Activated CD4-positive, alpha-beta T cell treated with anti-CD3 and anti-CD28 coated beads for 36 hours (primary cell): Measurements from ENCODE around the gene SLC4A11. TPM values are rescaled to one million over a fixed set of nuclear protein-coding genes. Genes with fewer than 3 reads are reported as not detected.

Experiments
- ATAC-seq: fragments of 200-7000 bp; cut with Tn5 transposase; one replicate; pipeline ENCODE4 v1.10.0; 2021; ENCODE audit warnings: mild to moderate bottlenecking, moderate library complexity
- CTCF ChIA-PET: fragments of 350-600 bp; sonication (Branson Sonifier 250); formaldehyde crosslinking; loops from one replicate; lab custom pipeline; 2021; ENCODE audit warnings: antibody characterized with exemption; lab: Charles Lee
- POLR2A ChIA-PET: fragments of 350-600 bp; sonication (Branson Sonifier 250); formaldehyde crosslinking; loops from one replicate; lab custom pipeline; 2021; ENCODE audit warnings: antibody characterized with exemption, inconsistent platforms; lab: Charles Lee
- DNase-seq: peaks from one replicate; pipeline ENCODE4 v3.0.0-alpha.2; 2020
- H3K27ac Mint-ChIP-seq: one replicate; pipeline ENCODE4 v1.8.0; 2021; ENCODE audit warnings: mixed read lengths
- H3K27me3 Mint-ChIP-seq: one replicate; pipeline ENCODE4 v1.8.0; 2021; ENCODE audit warnings: mixed read lengths
- H3K36me3 Mint-ChIP-seq: one replicate; pipeline ENCODE4 v1.8.0; 2021; ENCODE audit warnings: low read depth, mixed read lengths
- H3K4me1 Mint-ChIP-seq: one replicate; pipeline ENCODE4 v1.8.0; 2021; ENCODE audit warnings: mixed read lengths
- H3K4me3 Mint-ChIP-seq: one replicate; pipeline ENCODE4 v1.8.0; 2021; ENCODE audit warnings: mild to moderate bottlenecking, moderate library complexity, mixed read lengths
- H3K9me3 Mint-ChIP-seq: one replicate; pipeline ENCODE4 v1.8.0; 2021; ENCODE audit warnings: low read depth, mixed read lengths
- intact Hi-C, 2 experiments: fragments of 100-400 bp; cut with DNase I in 1 of 2; cut with micrococcal nuclease in 1 of 2; formaldehyde crosslinking; loops; one replicate each; pipeline versions ENCODE4 v1.14.2 to v1.15.1; 2022 to 2024; cut with DNase I, micrococcal nuclease
- total RNA-seq, 2 experiments: library from RNA; stranded (reverse); gene quantifications; one replicate each; pipeline ENCODE4 v1.2.3, GENCODE V29; 2021

SLC4A11 gene
- total RNA-seq, 2 experiments from 2014 or later, result 0.60 to 0.66 TPM

DNA sequence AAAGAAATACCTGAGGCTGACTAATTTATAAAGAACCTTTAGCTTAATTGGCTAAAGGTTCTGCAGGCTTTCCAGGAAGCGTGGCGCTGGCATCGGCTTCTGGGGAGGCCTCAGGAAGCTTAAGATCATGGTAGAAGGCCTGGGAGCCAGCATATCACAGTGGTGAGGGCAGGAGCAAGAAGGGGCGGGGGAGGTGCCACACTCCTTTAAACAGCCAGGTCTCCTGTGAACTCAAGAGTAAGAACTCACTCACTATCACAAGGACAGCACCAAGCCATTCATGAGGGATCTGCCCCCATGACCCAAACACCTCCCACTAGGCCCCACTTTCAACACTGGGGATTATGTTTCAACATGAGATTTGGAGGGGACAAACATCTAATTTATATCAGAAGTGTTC, 34.4 kb upstream of the SLC4A11 start:
- Mint-ChIP-seq H3K27ac (no peak overlapping the region), H3K4me1 (no peaks in the 10 kb centered on the region), H3K4me3 (no peak overlapping the region), H3K36me3 (no peaks in the 10 kb centered on the region), H3K27me3 (no peaks in the 10 kb centered on the region), H3K9me3 (no peaks in the 10 kb centered on the region)
- ATAC-seq (no peak), DNase-seq (no peak)
- POLR2A ChIA-PET, result no interaction called here
- CTCF ChIA-PET, result interaction anchor here (1.2 kb wide), 1 partner anchor 9 kb away, joined by 4 read pairs; no protein-coding TSS in a partner anchor
- intact Hi-C loops, result loop anchor here in 1 of 2 experiments (5.0 kb wide), 1 partner anchor 44 kb away; no protein-coding TSS in a partner anchor

DNA sequence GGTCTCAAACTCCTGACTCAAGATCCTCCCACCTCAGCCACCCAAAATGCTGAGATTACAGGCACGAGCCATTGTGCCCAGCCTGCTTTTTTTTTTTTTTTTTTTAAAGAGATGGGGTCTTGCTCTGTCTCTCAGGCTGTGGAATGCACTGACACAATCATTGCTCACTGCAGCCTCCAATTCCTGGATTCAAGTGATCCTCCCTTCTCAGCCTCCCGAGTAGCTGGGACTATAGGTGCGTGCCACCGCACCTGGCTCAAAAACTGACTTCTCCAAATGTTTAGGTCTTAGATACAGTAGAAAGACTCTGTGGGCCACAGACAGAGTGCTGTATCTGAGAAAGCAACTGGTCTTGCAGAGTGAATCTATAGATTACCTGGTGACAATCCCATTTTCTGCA, 31.1 kb upstream of the SLC4A11 start:
- POLR2A ChIA-PET, result no interaction called here
- H3K27me3 Mint-ChIP-seq, result no peaks in the 10 kb centered on the region
- no peaks in the 10 kb centered on the region for H3K9me3 Mint-ChIP-seq
- no peaks in the 10 kb centered on the region for H3K4me1 Mint-ChIP-seq
- no peak overlapping the region for H3K4me3 Mint-ChIP-seq
- H3K36me3 Mint-ChIP-seq, result no peaks in the 10 kb centered on the region
- no peak for ATAC-seq
- CTCF ChIA-PET, result no interaction called here
- intact Hi-C loops, result loop anchor here in 1 of 2 experiments (5.0 kb wide), 1 partner anchor 47 kb away; no protein-coding TSS in a partner anchor
- no peak overlapping the region for H3K27ac Mint-ChIP-seq
- DNase-seq, result no peak

DNA sequence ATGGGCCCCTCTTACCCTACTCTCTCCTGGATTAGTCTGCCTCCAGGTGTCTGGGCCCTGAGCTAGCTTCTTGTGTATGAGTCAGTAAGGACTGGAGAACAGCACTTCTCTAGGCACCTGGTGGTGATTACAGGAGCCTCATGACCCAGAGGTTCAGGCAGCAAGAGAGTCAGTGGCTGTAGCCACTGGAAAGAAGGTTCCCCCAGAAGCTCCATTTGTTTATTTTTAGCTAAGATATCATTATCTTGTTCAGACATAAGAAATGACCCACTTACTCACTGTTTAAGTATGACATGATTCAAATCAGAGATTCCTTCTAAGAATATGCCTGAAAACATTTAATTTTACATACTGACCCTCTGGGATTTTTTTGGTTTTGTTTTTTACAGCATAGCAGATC, 23.6 kb upstream of the SLC4A11 start:
- CTCF ChIA-PET, result interaction anchor here (0.8 kb wide), 1 partner anchor 404 kb away, joined by 3 read pairs; no protein-coding TSS in a partner anchor
- ATAC-seq (no peak), DNase-seq (no peak)
- POLR2A ChIA-PET, result no interaction called here
- no peak overlapping the region for H3K4me3 Mint-ChIP-seq
- intact Hi-C loops, result no loop called here
- peaks cover 7% of the 10 kb centered on the region for H3K36me3 Mint-ChIP-seq
- no peaks in the 10 kb centered on the region for H3K27me3 Mint-ChIP-seq
- H3K4me1 Mint-ChIP-seq, result no peaks in the 10 kb centered on the region
- H3K27ac Mint-ChIP-seq, result no peak overlapping the region
- H3K9me3 Mint-ChIP-seq, result no peaks in the 10 kb centered on the region

DNA sequence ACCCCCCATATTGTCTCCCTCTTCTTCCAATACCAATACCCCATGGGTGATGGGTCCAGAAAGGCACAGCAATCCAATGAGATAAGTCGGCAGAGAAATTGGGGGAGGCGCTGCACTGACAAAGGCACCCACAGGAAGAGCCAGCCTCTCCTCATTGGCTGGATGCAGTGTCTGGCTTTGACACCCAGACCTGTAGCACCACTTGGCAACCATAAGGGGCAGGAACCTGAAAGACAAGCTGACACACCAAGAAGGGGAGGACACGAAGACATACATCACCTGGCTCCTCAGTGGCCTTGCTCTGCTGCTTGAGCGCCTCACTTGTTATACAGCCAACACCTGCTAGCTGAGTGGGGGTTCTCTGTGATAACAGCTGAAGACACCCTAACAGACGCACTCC, 19.4 kb upstream of the SLC4A11 start:
- H3K9me3 Mint-ChIP-seq, result no peaks in the 10 kb centered on the region
- no peak for DNase-seq
- ChIA-PET CTCF (no interaction called here), POLR2A (interaction anchor here (0.6 kb wide), 1 partner anchor 11 kb away, joined by 8 read pairs; no protein-coding TSS in a partner anchor)
- ATAC-seq, result no peak
- intact Hi-C loops, result no loop called here
- H3K27ac Mint-ChIP-seq, result no peak overlapping the region
- no peak overlapping the region for H3K4me3 Mint-ChIP-seq
- no peaks in the 10 kb centered on the region for H3K4me1 Mint-ChIP-seq
- no peaks in the 10 kb centered on the region for H3K27me3 Mint-ChIP-seq
- H3K36me3 Mint-ChIP-seq, result peaks cover 6% of the 10 kb centered on the region

DNA sequence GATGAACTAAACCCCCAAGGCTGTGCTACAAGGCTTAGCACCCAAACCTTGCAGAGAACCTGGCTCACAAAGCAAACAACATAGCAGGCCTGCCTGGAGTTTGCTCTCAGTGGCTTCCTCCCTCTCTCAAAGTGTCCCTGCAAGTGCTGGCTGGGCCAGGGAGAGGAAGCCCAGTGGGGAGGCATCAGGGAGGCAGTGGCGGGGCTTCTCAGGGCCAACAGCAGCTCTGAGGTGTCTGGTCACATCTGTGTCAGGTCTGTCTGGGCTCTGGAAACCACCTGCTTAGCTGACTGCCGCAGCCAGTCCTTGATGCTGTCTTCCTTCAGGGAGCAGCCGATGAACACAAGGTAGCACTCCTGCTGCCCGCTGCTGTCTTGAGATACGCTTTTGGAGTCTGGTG, 16.7 kb upstream of the SLC4A11 start:
- no peak for DNase-seq
- CTCF ChIA-PET, result no interaction called here
- POLR2A ChIA-PET, result interaction anchor here (0.5 kb wide), 1 partner anchor 855 kb away, joined by 5 read pairs; no protein-coding TSS in a partner anchor
- Mint-ChIP-seq H3K27me3 (no peaks in the 10 kb centered on the region), H3K4me3 (no peak overlapping the region), H3K4me1 (no peaks in the 10 kb centered on the region), H3K27ac (no peak overlapping the region), H3K9me3 (no peaks in the 10 kb centered on the region), H3K36me3 (peaks cover 5% of the 10 kb centered on the region)
- no peak for ATAC-seq
- intact Hi-C loops, result no loop called here

DNA sequence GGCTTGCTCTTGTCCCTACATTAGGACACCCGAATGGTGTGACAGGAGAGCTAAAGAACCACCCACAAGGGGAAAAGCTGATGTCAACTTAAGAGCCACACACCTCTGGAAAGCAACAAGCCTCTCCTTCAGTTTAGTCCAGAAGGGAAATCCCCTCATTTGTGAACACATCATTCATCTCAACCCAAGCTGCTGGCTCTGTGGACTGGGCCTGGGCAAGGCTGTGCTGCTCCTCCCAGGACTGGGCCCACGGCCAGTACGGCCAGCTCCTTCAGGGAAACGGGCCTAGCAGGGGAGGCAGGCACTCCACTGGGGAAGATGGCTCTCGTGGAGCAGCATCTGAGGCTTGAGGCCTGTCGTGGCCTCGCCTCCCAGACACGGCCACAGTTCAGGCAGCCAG, 12.8 kb upstream of the SLC4A11 start:
- CTCF ChIA-PET, result interaction anchor here (0.6 to 1.0 kb wide), 2 partner anchors 80 to 95 kb away, joined by 3 read pairs; no protein-coding TSS in a partner anchor
- POLR2A ChIA-PET, result no interaction called here
- H3K36me3 Mint-ChIP-seq, result peaks cover 5% of the 10 kb centered on the region
- no peak for DNase-seq
- ATAC-seq, result peak; percentile 89
- intact Hi-C loops, result no loop called here
- peaks cover 18% of the 10 kb centered on the region for H3K27me3 Mint-ChIP-seq
- no peak overlapping the region for H3K27ac Mint-ChIP-seq
- H3K4me3 Mint-ChIP-seq, result no peak overlapping the region
- H3K9me3 Mint-ChIP-seq, result no peaks in the 10 kb centered on the region
- peaks cover 2% of the 10 kb centered on the region for H3K4me1 Mint-ChIP-seq

DNA sequence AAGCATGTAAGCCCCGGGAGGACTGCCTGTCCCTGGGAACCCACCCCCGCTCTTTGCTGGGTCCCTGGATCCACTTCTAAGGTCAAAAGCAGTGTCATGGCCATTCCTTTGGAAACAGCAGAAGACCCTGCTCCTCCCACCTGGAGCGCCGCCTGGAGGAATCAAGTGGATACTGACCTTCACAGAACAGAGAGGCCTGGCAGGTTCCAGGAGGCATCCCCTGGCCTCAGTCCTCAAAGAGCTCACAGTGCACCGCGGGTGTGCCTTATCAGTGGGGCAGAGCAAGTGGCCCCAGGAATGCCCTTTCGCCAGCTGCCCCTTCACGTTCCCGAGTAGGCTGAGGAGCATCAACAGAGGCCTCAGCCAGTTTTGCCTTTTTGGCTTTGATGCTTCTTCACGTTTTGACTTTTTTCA, 11.1 kb upstream of the SLC4A11 start:
- peaks cover 23% of the 10 kb centered on the region for H3K27me3 Mint-ChIP-seq
- CTCF ChIA-PET, result interaction anchor here (0.6 kb wide), 1 partner anchor 150 kb away, joined by 3 read pairs; no protein-coding TSS in a partner anchor

DNA sequence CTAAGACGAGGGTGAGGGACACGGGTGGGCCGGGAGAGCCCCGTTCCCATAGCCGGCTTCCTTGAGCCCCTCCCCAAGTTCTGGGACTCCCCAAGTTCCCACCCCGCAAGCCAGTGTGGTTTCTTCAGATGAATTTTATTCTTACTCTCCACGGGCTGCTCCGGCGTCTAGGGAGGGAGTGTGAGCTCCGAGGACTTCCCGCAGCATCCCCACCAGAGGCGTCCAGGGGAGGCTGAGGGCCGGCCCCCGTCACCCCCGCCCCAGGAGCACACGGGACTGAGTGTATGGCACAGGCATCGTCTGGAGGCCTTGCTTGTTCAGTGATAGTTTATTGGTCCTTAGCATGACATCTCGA, 10.0 kb upstream of the SLC4A11 start:
- peaks cover 23% of the 10 kb centered on the region for H3K27me3 Mint-ChIP-seq
- CTCF ChIA-PET, result interaction anchor here (0.6 to 1.4 kb wide), 5 partner anchors 10 to 459 kb away, joined by 3 to 7 read pairs (median 3); partner anchors contain the start of gene SLC4A11
- H3K27ac Mint-ChIP-seq, result no peak overlapping the region
- H3K36me3 Mint-ChIP-seq, result peaks cover 3% of the 10 kb centered on the region
- intact Hi-C loops, result loop anchor here in 1 of 2 experiments (2.0 kb wide), 1 partner anchor 24 kb away; no protein-coding TSS in a partner anchor
- H3K4me1 Mint-ChIP-seq, result peaks cover 2% of the 10 kb centered on the region
- no peak for ATAC-seq
- no peaks in the 10 kb centered on the region for H3K9me3 Mint-ChIP-seq
- peak overlapping the region; percentile 8 for H3K4me3 Mint-ChIP-seq
- POLR2A ChIA-PET, result interaction anchor here (0.5 kb wide), 1 partner anchor 113 kb away, joined by 3 read pairs; no protein-coding TSS in a partner anchor
- DNase-seq, result no peak

More for the DNA sequence above, 11.1 kb upstream of the SLC4A11 start:
- H3K4me1 Mint-ChIP-seq, result peaks cover 2% of the 10 kb centered on the region
- no peak overlapping the region for H3K4me3 Mint-ChIP-seq
- intact Hi-C loops, result no loop called here
- H3K27ac Mint-ChIP-seq, result no peak overlapping the region
- H3K36me3 Mint-ChIP-seq, result peaks cover 5% of the 10 kb centered on the region
- ATAC-seq (no peak), DNase-seq (no peak)
- no peaks in the 10 kb centered on the region for H3K9me3 Mint-ChIP-seq
- POLR2A ChIA-PET, result no interaction called here

DNA sequence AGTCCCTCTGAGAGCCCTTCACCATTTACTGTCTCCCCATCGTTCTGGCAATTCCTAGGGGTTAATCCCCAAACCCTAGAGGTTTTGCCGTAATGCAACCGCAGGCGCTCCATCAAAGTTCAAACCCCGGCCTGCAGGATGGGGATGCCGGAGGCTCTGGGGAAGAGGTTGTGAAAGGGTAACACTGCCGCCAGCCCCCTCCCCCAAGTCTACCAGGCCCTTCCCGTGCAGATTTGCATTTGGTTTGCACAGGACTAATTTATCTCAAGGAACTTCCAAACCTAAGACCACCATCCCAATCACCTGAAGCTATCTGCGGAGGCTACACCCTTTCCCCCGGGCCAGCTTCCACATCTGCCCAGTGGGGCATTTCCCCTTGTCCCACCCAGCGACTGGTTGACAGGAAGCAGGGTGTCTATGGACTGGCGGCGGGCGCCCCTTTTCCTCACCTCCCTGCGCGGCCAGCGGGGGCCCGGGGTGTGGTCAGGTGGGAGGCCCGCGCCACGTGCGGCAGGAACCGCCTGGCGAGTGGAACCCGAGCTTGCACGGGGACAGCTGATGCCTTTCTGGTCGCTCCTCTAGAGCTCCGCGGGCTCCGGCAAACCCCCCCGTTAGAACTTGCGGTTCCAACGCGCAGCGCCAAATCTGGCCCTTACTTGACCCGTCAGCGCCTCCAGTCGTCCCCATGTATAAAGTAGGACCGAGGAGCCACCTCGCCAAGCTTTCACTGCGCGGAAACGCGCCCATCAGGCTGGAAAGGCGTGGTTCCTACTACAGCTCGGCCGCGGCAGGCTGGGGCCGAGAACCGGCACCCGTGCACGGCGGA, 9.4 kb upstream of the SLC4A11 start:
- Mint-ChIP-seq H3K4me1 (peaks cover 2% of the 10 kb centered on the region), H3K27ac (no peak overlapping the region), H3K27me3 (peaks cover 23% of the 10 kb centered on the region), H3K4me3 (peak overlapping the region; percentile 8), H3K9me3 (no peaks in the 10 kb centered on the region), H3K36me3 (peaks cover 3% of the 10 kb centered on the region)
- intact Hi-C loops, result loop anchor here in 1 of 2 experiments (2.0 kb wide), 1 partner anchor 24 kb away; no protein-coding TSS in a partner anchor
- ChIA-PET POLR2A (interaction anchor here (0.5 kb wide), 1 partner anchor 112 kb away, joined by 3 read pairs; no protein-coding TSS in a partner anchor), CTCF (interaction anchor here (0.6 to 1.4 kb wide), 7 partner anchors 10 to 459 kb away, joined by 3 to 7 read pairs (median 3); partner anchors contain the start of gene SLC4A11)
- DNase-seq (peak; percentile 47), ATAC-seq (peak; percentile 45)

DNA sequence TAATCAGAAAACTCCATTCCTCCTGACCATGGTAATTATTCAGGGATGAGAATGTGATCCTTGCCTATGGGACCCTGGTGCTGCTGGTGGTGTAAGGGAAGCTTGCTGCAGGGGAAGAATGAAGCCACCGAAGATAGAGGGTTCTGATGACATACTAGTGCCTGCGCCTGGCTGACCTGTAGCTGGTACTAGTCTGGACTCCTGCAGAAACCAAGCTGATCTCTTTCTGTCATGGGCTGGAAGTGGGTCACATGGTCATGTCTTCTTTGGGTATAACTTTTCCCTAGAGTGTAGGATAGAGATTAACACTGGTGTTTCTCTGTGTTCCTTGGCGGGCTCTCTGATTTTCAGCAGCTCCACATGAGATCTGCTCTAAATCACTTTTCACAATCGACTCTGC, 8.6 kb upstream of the SLC4A11 start:
- ChIA-PET CTCF (interaction anchor here (0.7 to 1.4 kb wide), 3 partner anchors 25 to 69 kb away, joined by 3 to 5 read pairs (median 4); no protein-coding TSS in a partner anchor), POLR2A (no interaction called here)
- H3K36me3 Mint-ChIP-seq, result peaks cover 3% of the 10 kb centered on the region
- DNase-seq (no peak), ATAC-seq (no peak)
- H3K9me3 Mint-ChIP-seq, result no peaks in the 10 kb centered on the region
- peaks cover 23% of the 10 kb centered on the region for H3K27me3 Mint-ChIP-seq
- H3K4me1 Mint-ChIP-seq, result peaks cover 2% of the 10 kb centered on the region
- no peak overlapping the region for H3K27ac Mint-ChIP-seq
- no peak overlapping the region for H3K4me3 Mint-ChIP-seq
- intact Hi-C loops, result loop anchor here in 1 of 2 experiments (2.0 kb wide), 1 partner anchor 23 kb away; no protein-coding TSS in a partner anchor

DNA sequence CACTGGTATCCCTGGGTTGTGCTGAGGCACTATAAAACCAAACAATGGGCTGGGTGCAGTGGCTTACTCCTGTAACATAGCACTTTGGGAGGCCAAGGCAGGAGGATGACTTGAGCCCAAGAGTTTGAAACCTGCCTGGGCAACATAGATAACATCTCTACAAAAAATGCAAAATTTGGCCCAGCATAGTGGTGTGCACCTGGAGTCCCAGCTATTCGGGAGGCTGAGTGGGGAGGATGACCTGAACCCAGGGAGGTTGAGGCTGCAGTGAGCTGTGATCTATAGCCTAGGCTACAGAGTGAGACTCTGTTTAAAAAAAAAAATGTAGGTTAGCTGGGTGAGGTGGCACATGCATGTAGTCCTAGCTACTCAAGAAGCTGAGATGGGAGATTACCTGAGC, 7.7 kb upstream of the SLC4A11 start:
- Mint-ChIP-seq H3K36me3 (no peaks in the 10 kb centered on the region), H3K9me3 (no peaks in the 10 kb centered on the region), H3K4me1 (peaks cover 2% of the 10 kb centered on the region), H3K4me3 (no peak overlapping the region), H3K27ac (no peak overlapping the region), H3K27me3 (peaks cover 29% of the 10 kb centered on the region)
- CTCF ChIA-PET, result interaction anchor here (0.6 kb wide), 1 partner anchor 127 kb away, joined by 4 read pairs; no protein-coding TSS in a partner anchor
- POLR2A ChIA-PET, result interaction anchor here (0.6 to 0.7 kb wide), 2 partner anchors 12 to 29 kb away, joined by 3 to 8 read pairs; no protein-coding TSS in a partner anchor
- DNase-seq (no peak), ATAC-seq (no peak)
- intact Hi-C loops, result no loop called here
